IMR-90 (cell line): ENCODE measurements around the gene DNAJC13. TPM values are rescaled to one million over a fixed set of nuclear protein-coding genes. Genes with fewer than 3 reads are reported as not detected.

Source experiments
- ATAC-seq: fragments of 200-7000 bp; cut with Tn5 transposase; 2 replicates; pipeline ENCODE4 v1.9.1; 2020; ENCODE audit warnings: low read depth, mild to moderate bottlenecking, moderate library complexity
- BruUV-seq: library from RNA; stranded (reverse); fragments of 400-500 nt; replicated peaks from 2 replicates; lab custom pipeline; 2021; lab: Mats Ljungman, UMichigan
- CTCF ChIA-PET: fragments of 300-600 bp; formaldehyde crosslinking; extraction: SDS; loops from one replicate; lab custom pipeline; 2021; ENCODE audit warnings: antibody characterized with exemption; lab: Yijun Ruan, JAX
- POLR2A ChIA-PET: fragments of 300-600 bp; sonication (Branson Sonifier 250); formaldehyde crosslinking; loops from one replicate; lab custom pipeline; 2022; ENCODE audit warnings: antibody characterized with exemption; ENCODE audit not compliant: unreplicated experiment; lab: Charles Lee
- DNase-seq: peaks from one replicate; pipeline ENCODE4 v3.0.0; 2013
- H2AFZ ChIP-seq: replicated peaks from 2 replicates; pipeline ENCODE3; 2013; ENCODE audit warnings: low read length, mild to moderate bottlenecking; ENCODE audit not compliant: poor library complexity
- H2AK5ac ChIP-seq: 2 replicates; pipeline ENCODE4 v1.6.1; 2013; ENCODE audit warnings: low read depth, low read length, inconsistent platforms
- H2AK9ac ChIP-seq: replicated peaks from 2 replicates; pipeline ENCODE3; 2013; ENCODE audit warnings: mild to moderate bottlenecking, low read depth, low read length, moderate library complexity; ENCODE audit not compliant: poor library complexity
- H2BK120ac ChIP-seq: 2 replicates; pipeline ENCODE4 v1.6.1; 2013; ENCODE audit warnings: low read depth, low read length, inconsistent platforms
- H2BK15ac ChIP-seq: 3 replicates; pipeline ENCODE4 v1.6.1; 2013; ENCODE audit warnings: low read depth, low read length, inconsistent platforms
- H2BK20ac ChIP-seq: 2 replicates; pipeline ENCODE4 v1.6.1; 2013; ENCODE audit warnings: low read depth, mild to moderate bottlenecking, inconsistent platforms, low read length, moderate library complexity
- H2BK5ac ChIP-seq: 2 replicates; pipeline ENCODE4 v1.6.1; 2013; ENCODE audit warnings: mild to moderate bottlenecking, low read depth, low read length, inconsistent platforms; ENCODE audit not compliant: poor library complexity, severe bottlenecking
- H3K14ac ChIP-seq: replicated peaks from 2 replicates; pipeline ENCODE4 v1.6.1; 2013; ENCODE audit warnings: low read depth, low read length, inconsistent platforms
- H3K18ac ChIP-seq: 2 replicates; pipeline ENCODE4 v1.6.1; 2013; ENCODE audit warnings: low read depth, low read length, control low read depth
- H3K23ac ChIP-seq: 2 replicates; pipeline ENCODE4 v1.6.1; 2013; ENCODE audit warnings: low read depth, low read length, inconsistent platforms
- H3K27ac ChIP-seq: 2 replicates; pipeline ENCODE4 v1.5.1; 2013; ENCODE audit warnings: mild to moderate bottlenecking, control low read depth, low read length; ENCODE audit not compliant: insufficient read depth
- H3K27me3 ChIP-seq: 2 replicates; pipeline ENCODE4 v1.6.1; 2013; ENCODE audit warnings: low read length; ENCODE audit not compliant: control insufficient read depth, insufficient read depth
- H3K36me3 ChIP-seq: 2 replicates; pipeline ENCODE4 v1.6.1; 2013; ENCODE audit warnings: low read length, mixed read lengths; ENCODE audit not compliant: control insufficient read depth, insufficient read depth
- H3K4ac ChIP-seq: 2 replicates; pipeline ENCODE4 v1.6.1; 2013; ENCODE audit warnings: low read depth, low read length, inconsistent platforms
- H3K4me1 ChIP-seq: 2 replicates; pipeline ENCODE4 v1.6.1; 2013; ENCODE audit warnings: low read length, mixed read lengths; ENCODE audit not compliant: control insufficient read depth, insufficient read depth
- H3K4me2 ChIP-seq: 2 replicates; pipeline ENCODE4 v1.6.1; 2013; ENCODE audit warnings: low read depth, mild to moderate bottlenecking, control low read depth, low read length, moderate library complexity
- H3K4me3 ChIP-seq: 2 replicates; pipeline ENCODE4 v1.5.1; 2013; ENCODE audit warnings: low read depth, mild to moderate bottlenecking, control low read depth, low read length, moderate library complexity; ENCODE audit not compliant: insufficient read depth
- H3K56ac ChIP-seq: 2 replicates; pipeline ENCODE4 v1.6.1; 2013; ENCODE audit warnings: low read length, inconsistent platforms; ENCODE audit not compliant: insufficient read depth; ENCODE audit errors: extremely low read depth
- H3K79me1 ChIP-seq, 2 experiments: 2 replicates each; pipeline ENCODE4 v1.6.1; 2013; ENCODE audit warnings: low read length in 2 of 2, inconsistent platforms in 1 of 2, low read depth in 1 of 2
- H3K9ac ChIP-seq: 2 replicates; pipeline ENCODE4 v1.6.1; 2013; ENCODE audit warnings: low read depth, low read length, control low read depth
- H3K9me1 ChIP-seq: 2 replicates; pipeline ENCODE4 v1.6.1; 2013; ENCODE audit warnings: low read length, inconsistent platforms; ENCODE audit not compliant: insufficient read depth
- H3K9me3 ChIP-seq: 2 replicates; pipeline ENCODE4 v1.6.1; 2013; ENCODE audit warnings: low read length; ENCODE audit not compliant: control insufficient read depth, insufficient read depth
- H4K20me1 ChIP-seq: 2 replicates; pipeline ENCODE4 v1.6.1; 2013; ENCODE audit warnings: low read length, inconsistent platforms; ENCODE audit not compliant: insufficient read depth
- H4K5ac ChIP-seq: 2 replicates; pipeline ENCODE4 v1.6.1; 2013; ENCODE audit warnings: mild to moderate bottlenecking, low read depth, low read length, control low read depth
- H4K8ac ChIP-seq, 2 experiments: 2 replicates each; pipeline ENCODE4 v1.6.1; 2013; ENCODE audit warnings: low read depth in 2 of 2, low read length in 2 of 2, control low read depth in 1 of 2, inconsistent platforms in 1 of 2
- H4K91ac ChIP-seq: 2 replicates; pipeline ENCODE4 v1.6.1; 2013; ENCODE audit warnings: low read depth, low read length, inconsistent platforms; ENCODE audit not compliant: insufficient read depth
- CEBPB ChIP-seq: IDR thresholded peaks from 2 replicates; pipeline ENCODE4 v1.6.1; 2012; ENCODE audit warnings: low read depth, low read length, improper control_type of control experiment
- CTCF ChIP-seq: conservative IDR thresholded peaks from 2 replicates; pipeline ENCODE4 v1.5.1; 2012; ENCODE audit warnings: mild to moderate bottlenecking, low read depth, low read length, improper control_type of control experiment
- WGBS, 2 experiments: methylation state at CpG; one replicate each; pipeline versions ENCODE4 v1.1.5 to v1.1.7; 2013; ENCODE audit warnings: missing lambda C conversion rate in 2 of 2; ENCODE audit not compliant: insufficient read length in 1 of 2; ENCODE audit errors: extremely low coverage in 2 of 2; 5-methylcytosine and 5-hydroxymethylcytosine counted together
- dilution Hi-C: fragments of 300-500 bp; cut with HindIII; formaldehyde crosslinking; loops from one replicate; pipeline ENCODE4 v1.14.3; 2018; ENCODE audit warnings: low sequenced_read_pairs; ENCODE audit not compliant: unreplicated experiment
- in situ Hi-C: fragments of 300-500 bp; cut with MboI; formaldehyde crosslinking; loops from 3 replicates; pipeline ENCODE4 v1.14.3; 2019; ENCODE audit warnings: low sequenced_read_pairs, inconsistent platforms, mixed read lengths
- intact Hi-C: fragments of 100-400 bp; cut with micrococcal nuclease; formaldehyde crosslinking; loops from 2 replicates; pipeline ENCODE4 v1.10.0; 2022
- polyA plus RNA-seq, 3 experiments: library from polyadenylated mRNA; depleted of rRNA; stranded (reverse); fragments of >200 nt; gene quantifications; 2 replicates each; pipeline ENCODE4 v1.2.3, GENCODE V29; 2012; ENCODE audit warnings: low replicate concordance in 1 of 3
- total RNA-seq: library from RNA; depleted of rRNA; stranded (reverse); fragments of >200 nt; gene quantifications from 2 replicates; pipeline ENCODE4 v1.2.3, GENCODE V29; 2012

The DNAJC13 gene
- total and polyA plus RNA-seq, 2 of the 4 experiments (the other 2 are of a cell fraction): 16.4 to 48.6 TPM

- H3K4ac ChIP-seq: peak overlapping the region; percentile 95; the same call in 1 of the 2 replicates
- H3K9me3 ChIP-seq: no peaks in the 10 kb centered on the region
- no peak overlapping the region for H3K4me3 ChIP-seq
- H2AK9ac ChIP-seq: no peak overlapping the region
- H3K27ac ChIP-seq: no peak overlapping the region
- H4K5ac ChIP-seq: peak overlapping the region; percentile 47; the same call in 1 of the 2 replicates
- H3K79me1 ChIP-seq: peaks cover 27 to 46% of the 10 kb centered on the region in 2 experiments
- no CpG with 5 or more reads among the region's 1 CpG for WGBS, 2 experiments
- H2BK20ac ChIP-seq: 0 out of 2 replicates have a peak overlapping the region, but pooled peaks have one; percentile 5
- no peak overlapping the region for H3K4me2 ChIP-seq
- H3K56ac ChIP-seq: no peak overlapping the region
- intact Hi-C loops (loop anchor here (5.0 kb wide), 1 partner anchor 120 kb away; the partner anchor contains the start of gene ACAD11), dilution Hi-C loops (loop anchor here (25.0 kb wide), 1 partner anchor 100 kb away; no protein-coding TSS in a partner anchor), in situ Hi-C loops (no loop called here)
- peaks cover 28% of the 10 kb centered on the region for H3K9me1 ChIP-seq
- ChIA-PET CTCF (interaction anchor here (0.6 to 3.9 kb wide), 5 partner anchors 9 to 105 kb away, joined by 3 to 27 read pairs (median 3); no protein-coding TSS in a partner anchor), POLR2A (no interaction called here)
- H3K27me3 ChIP-seq: no peaks in the 10 kb centered on the region
- no peak overlapping the region for H3K23ac ChIP-seq
- peaks cover 30% of the 10 kb centered on the region for H3K4me1 ChIP-seq
- peak overlapping the region; percentile 84; the same call in 1 of the 2 replicates for H3K14ac ChIP-seq
- peaks cover 21% of the 10 kb centered on the region for H3K36me3 ChIP-seq
- no peak for DNase-seq
- TF ChIP-seq CTCF (0 out of 2 replicates have a peak, but pooled peaks have one; percentile 19), CEBPB (no peak)
- ATAC-seq: no peak
- BruUV-seq: no TSS peak
- peak overlapping the region; percentile 90; the same call in 1 of the 3 replicates for H2BK15ac ChIP-seq
- peak overlapping the region; percentile 79 for H2BK5ac ChIP-seq
- H2BK120ac ChIP-seq: peak overlapping the region; percentile 65; the same call in 1 of the 2 replicates
- H2AFZ ChIP-seq: no peak overlapping the region
- H3K18ac ChIP-seq: peak overlapping the region; percentile 12; the same call in 1 of the 2 replicates
- H2AK5ac ChIP-seq: peak overlapping the region; percentile 67
- H3K9ac ChIP-seq: no peak overlapping the region
- peak overlapping the region in 1 of 2 experiments; percentile 25; a peak in 1 of 4 replicates for H4K8ac ChIP-seq
- no peaks in the 10 kb centered on the region for H4K20me1 ChIP-seq
- H4K91ac ChIP-seq: peak overlapping the region; percentile 79
These were observed 120.0 kb downstream of the DNAJC13 start for GRCh38 chr3:132537297-132537696.
